K562 (cell line): ENCODE measurements around the gene CREBL2. TPM values are rescaled to one million over a fixed set of nuclear protein-coding genes. Genes with fewer than 3 reads are reported as not detected.

Experiments used
- CBX1 ChIP-seq: sonication (generic); IDR thresholded peaks from 2 replicates; pipeline ENCODE4 v1.6.1; 2016; ENCODE audit warnings: antibody characterized with exemption, low read depth, mild to moderate bottlenecking
- FOS ChIP-seq: IDR thresholded peaks from 3 replicates; pipeline ENCODE4 v1.6.1; 2011; ENCODE audit not compliant: insufficient read length; ENCODE audit errors: extremely low read depth
- MTF1 ChIP-seq: fragments of 250-450 bp; sonication (Bioruptor Pico); IDR thresholded peaks from 2 replicates; pipeline ENCODE4 v1.9.0; 2021; ENCODE audit warnings: moderate library complexity, mild to moderate bottlenecking, inconsistent platforms, borderline replicate concordance
- NBN ChIP-seq: fragments of 450-650 bp; IDR thresholded peaks from 2 replicates; pipeline ENCODE4 v1.6.1; 2016; ENCODE audit warnings: low read depth, mild to moderate bottlenecking
- PCBP2 ChIP-seq: fragments of 200-400 bp; formaldehyde crosslinking; IDR thresholded peaks from 2 replicates; pipeline ENCODE4 v1.6.1; 2018; ENCODE audit warnings: low read length, low read depth, mild to moderate bottlenecking, moderate library complexity; ENCODE audit not compliant: poor library complexity, severe bottlenecking
- SRSF9 ChIP-seq: fragments of 200-400 bp; formaldehyde crosslinking; IDR thresholded peaks from 2 replicates; pipeline ENCODE4 v1.6.1; 2017; ENCODE audit warnings: low read depth, low read length, borderline replicate concordance
- TAF7 ChIP-seq: fragments of 450-650 bp; IDR thresholded peaks from 2 replicates; pipeline ENCODE4 v1.6.1; 2016; ENCODE audit warnings: missing genetic modification characterization, missing compliant biosample characterization
- ZNF324 ChIP-seq: fragments of 250-450 bp; sonication (Bioruptor Pico); IDR thresholded peaks from 2 replicates; pipeline ENCODE4 v1.4.0; 2020; ENCODE audit warnings: mild to moderate bottlenecking
- polyA plus RNA-seq, 8 experiments: library from polyadenylated mRNA; depleted of rRNA in 4 of 8; stranded (reverse) in 5 of 8; unstranded in 3 of 8; fragments of >200 nt; fragmentation: Nextera tagmentation in 2 of 8; fragmentation: Illumina TruSeq in 1 of 8; extraction: Ambion mirVana in 2 of 8; extraction: Trizol in 1 of 8; gene quantifications; 2 replicates each; pipeline versions ENCODE4 v1.2.1 to v1.2.3, GENCODE V29; 2011 to 2014; ENCODE audit warnings: inconsistent platforms in 1 of 8, missing spikeins in 1 of 8
- total RNA-seq, 7 experiments: library from RNA; depleted of rRNA in 6 of 7; stranded (reverse); fragments of >200 nt in 6 of 7; fragmentation: Illumina TruSeq in 2 of 7; extraction: Trizol in 2 of 7; gene quantifications; 2 replicates each; pipeline versions ENCODE4 v1.2.1 to v1.2.3, GENCODE V29; 2011 to 2021; ENCODE audit warnings: low replicate concordance in 1 of 7
- TF ChIP-seq, protein P1 (sequence below): fragments of 200-800 bp; sonication (Bioruptor generic); IDR thresholded peaks from 2 replicates; pipeline ENCODE4 v1.6.1; 2016; ENCODE audit warnings: missing genetic modification characterization, missing compliant biosample characterization
- TF ChIP-seq, protein P2 (sequence below): sonication (generic); formaldehyde crosslinking; IDR thresholded peaks from 2 replicates; pipeline ENCODE4 v1.8.0; 2022; ENCODE audit warnings: mild to moderate bottlenecking, low read depth, missing genetic modification reagents
- TF ChIP-seq, protein P3 (sequence below): fragments of 450-650 bp; IDR thresholded peaks from 2 replicates; pipeline ENCODE4 v1.6.1; 2018; ENCODE audit warnings: mild to moderate bottlenecking, low read depth; ENCODE audit not compliant: partially characterized antibody

CREBL2 gene
- total and polyA plus RNA-seq, 9 of the 15 experiments (the other 6 are each of a cell fraction or from before 2014, with no cell fraction given): 1.7 to 7.3 (median 5.2) TPM

DNA sequence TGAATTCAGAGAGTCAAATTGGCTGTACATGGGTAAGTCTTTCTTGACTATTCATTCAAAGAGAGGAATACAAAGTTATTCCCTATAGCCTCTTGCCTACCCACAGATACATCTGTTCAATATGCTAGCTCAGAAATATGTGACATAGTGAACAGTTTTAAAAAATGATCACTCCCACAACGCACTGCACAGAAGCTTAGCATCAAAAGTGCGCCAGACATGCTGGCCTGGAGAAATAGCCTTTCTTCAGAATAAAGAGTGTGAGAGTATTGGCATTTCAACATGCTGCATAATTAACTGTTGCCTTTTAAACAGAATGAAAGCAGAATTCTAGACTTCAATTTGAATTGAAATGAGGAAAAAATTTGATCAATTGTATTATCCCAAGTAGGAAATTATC lies 57.3 kb downstream of the CREBL2 start (continued):
- TF ChIP-seq, protein P1, sequence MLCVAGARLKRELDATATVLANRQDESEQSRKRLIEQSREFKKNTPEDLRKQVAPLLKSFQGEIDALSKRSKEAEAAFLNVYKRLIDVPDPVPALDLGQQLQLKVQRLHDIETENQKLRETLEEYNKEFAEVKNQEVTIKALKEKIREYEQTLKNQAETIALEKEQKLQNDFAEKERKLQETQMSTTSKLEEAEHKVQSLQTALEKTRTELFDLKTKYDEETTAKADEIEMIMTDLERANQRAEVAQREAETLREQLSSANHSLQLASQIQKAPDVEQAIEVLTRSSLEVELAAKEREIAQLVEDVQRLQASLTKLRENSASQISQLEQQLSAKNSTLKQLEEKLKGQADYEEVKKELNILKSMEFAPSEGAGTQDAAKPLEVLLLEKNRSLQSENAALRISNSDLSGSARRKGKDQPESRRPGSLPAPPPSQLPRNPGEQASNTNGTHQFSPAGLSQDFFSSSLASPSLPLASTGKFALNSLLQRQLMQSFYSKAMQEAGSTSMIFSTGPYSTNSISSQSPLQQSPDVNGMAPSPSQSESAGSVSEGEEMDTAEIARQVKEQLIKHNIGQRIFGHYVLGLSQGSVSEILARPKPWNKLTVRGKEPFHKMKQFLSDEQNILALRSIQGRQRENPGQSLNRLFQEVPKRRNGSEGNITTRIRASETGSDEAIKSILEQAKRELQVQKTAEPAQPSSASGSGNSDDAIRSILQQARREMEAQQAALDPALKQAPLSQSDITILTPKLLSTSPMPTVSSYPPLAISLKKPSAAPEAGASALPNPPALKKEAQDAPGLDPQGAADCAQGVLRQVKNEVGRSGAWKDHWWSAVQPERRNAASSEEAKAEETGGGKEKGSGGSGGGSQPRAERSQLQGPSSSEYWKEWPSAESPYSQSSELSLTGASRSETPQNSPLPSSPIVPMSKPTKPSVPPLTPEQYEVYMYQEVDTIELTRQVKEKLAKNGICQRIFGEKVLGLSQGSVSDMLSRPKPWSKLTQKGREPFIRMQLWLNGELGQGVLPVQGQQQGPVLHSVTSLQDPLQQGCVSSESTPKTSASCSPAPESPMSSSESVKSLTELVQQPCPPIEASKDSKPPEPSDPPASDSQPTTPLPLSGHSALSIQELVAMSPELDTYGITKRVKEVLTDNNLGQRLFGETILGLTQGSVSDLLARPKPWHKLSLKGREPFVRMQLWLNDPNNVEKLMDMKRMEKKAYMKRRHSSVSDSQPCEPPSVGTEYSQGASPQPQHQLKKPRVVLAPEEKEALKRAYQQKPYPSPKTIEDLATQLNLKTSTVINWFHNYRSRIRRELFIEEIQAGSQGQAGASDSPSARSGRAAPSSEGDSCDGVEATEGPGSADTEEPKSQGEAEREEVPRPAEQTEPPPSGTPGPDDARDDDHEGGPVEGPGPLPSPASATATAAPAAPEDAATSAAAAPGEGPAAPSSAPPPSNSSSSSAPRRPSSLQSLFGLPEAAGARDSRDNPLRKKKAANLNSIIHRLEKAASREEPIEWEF: no peak
- TF ChIP-seq CBX1 (no peak), MTF1 (CRISPR knock-in tag) (no peak), PCBP2 (no peak), NBN (no peak), FOS (no peak), ZNF324 (CRISPR knock-in tag) (no peak), SRSF9 (no peak), TAF7 (tag) (no peak)
- TF ChIP-seq, protein P2, sequence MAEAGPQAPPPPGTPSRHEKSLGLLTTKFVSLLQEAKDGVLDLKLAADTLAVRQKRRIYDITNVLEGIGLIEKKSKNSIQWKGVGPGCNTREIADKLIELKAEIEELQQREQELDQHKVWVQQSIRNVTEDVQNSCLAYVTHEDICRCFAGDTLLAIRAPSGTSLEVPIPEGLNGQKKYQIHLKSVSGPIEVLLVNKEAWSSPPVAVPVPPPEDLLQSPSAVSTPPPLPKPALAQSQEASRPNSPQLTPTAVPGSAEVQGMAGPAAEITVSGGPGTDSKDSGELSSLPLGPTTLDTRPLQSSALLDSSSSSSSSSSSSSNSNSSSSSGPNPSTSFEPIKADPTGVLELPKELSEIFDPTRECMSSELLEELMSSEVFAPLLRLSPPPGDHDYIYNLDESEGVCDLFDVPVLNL: no peak
- TF ChIP-seq, protein P3, sequence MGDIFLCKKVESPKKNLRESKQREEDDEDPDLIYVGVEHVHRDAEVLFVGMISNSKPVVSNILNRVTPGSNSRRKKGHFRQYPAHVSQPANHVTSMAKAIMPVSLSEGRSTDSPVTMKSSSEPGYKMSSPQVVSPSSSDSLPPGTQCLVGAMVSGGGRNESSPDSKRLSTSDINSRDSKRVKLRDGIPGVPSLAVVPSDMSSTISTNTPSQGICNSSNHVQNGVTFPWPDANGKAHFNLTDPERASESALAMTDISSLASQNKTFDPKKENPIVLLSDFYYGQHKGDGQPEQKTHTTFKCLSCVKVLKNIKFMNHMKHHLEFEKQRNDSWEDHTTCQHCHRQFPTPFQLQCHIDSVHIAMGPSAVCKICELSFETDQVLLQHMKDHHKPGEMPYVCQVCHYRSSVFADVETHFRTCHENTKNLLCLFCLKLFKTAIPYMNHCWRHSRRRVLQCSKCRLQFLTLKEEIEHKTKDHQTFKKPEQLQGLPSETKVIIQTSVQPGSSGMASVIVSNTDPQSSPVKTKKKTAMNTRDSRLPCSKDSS: no peak
